ENCODE results near the gene NPTXR.

GRCh38 chr22:38871360-38872171, 27.7 kb upstream of the NPTXR start:
- TF ChIP-seq CTCF (IDR thresholded peaks at IDR 0.05; ENCODE audit: extremely low read depth in 1 of 2, insufficient read depth in 1 of 2, low read depth in 1 of 2, low read length in 2 of 2) = no peak
- TF ChIP-seq POLR2A (IDR thresholded peaks at IDR 0.05; ENCODE audit: low read depth, low read length) = no peak
- no peak for TF ChIP-seq EZH2 (IDR thresholded peaks at IDR 0.05; ENCODE audit: borderline replicate concordance, low read depth, low read length, severe bottlenecking)
- TF ChIP-seq JUN (IDR thresholded peaks at IDR 0.05; ENCODE audit: borderline replicate concordance, insufficient read depth, insufficient read length, low read depth) = no peak
- no peak for TF ChIP-seq POLR2AphosphoS5 (IDR thresholded peaks at IDR 0.05; ENCODE audit: insufficient read depth, low read depth, low read length)
- TF ChIP-seq MAX (IDR thresholded peaks at IDR 0.05; ENCODE audit: insufficient read depth, insufficient read length) = no peak
- TF ChIP-seq FOS (IDR thresholded peaks at IDR 0.05; ENCODE audit: borderline replicate concordance, insufficient read depth, low read length) = no peak
